Measurements from ENCODE around the gene MSMP.

GRCh38 chr9:35716230-35716629, 37.8 kb downstream of the MSMP start:
- TF ChIP-seq CTCF (IDR thresholded peaks at IDR 0.05; ENCODE audit: extremely low read depth in 1 of 2, insufficient read depth in 1 of 2, low read depth in 1 of 2, low read length in 2 of 2): no peak
- TF ChIP-seq EZH2 (IDR thresholded peaks at IDR 0.05; ENCODE audit: borderline replicate concordance, low read depth, low read length, severe bottlenecking): no peak
- TF ChIP-seq POLR2A (IDR thresholded peaks at IDR 0.05; ENCODE audit: low read depth, low read length): no peak
- no peak for TF ChIP-seq POLR2AphosphoS5 (IDR thresholded peaks at IDR 0.05; ENCODE audit: insufficient read depth, low read depth, low read length)
- no peak for TF ChIP-seq MAX (IDR thresholded peaks at IDR 0.05; ENCODE audit: insufficient read depth, insufficient read length)
- TF ChIP-seq JUN (IDR thresholded peaks at IDR 0.05; ENCODE audit: borderline replicate concordance, insufficient read depth, insufficient read length, low read depth): no peak
- no peak for TF ChIP-seq FOS (IDR thresholded peaks at IDR 0.05; ENCODE audit: borderline replicate concordance, insufficient read depth, low read length)
- TF ChIP-seq MYC (IDR thresholded peaks at IDR 0.05; ENCODE audit: low read depth, low read length): no peak
- no peak for TF ChIP-seq GATA2 (IDR thresholded peaks at IDR 0.05; ENCODE audit: insufficient read depth, insufficient read length, low read depth, low read length)
